ENCODE results near the gene XYLT1. TPM values are rescaled to one million over a fixed set of nuclear protein-coding genes. Genes with fewer than 3 reads are reported as not detected.

XYLT1 gene
- total RNA-seq, 1 donor from 2014 or later = 17.6 TPM

DNA sequence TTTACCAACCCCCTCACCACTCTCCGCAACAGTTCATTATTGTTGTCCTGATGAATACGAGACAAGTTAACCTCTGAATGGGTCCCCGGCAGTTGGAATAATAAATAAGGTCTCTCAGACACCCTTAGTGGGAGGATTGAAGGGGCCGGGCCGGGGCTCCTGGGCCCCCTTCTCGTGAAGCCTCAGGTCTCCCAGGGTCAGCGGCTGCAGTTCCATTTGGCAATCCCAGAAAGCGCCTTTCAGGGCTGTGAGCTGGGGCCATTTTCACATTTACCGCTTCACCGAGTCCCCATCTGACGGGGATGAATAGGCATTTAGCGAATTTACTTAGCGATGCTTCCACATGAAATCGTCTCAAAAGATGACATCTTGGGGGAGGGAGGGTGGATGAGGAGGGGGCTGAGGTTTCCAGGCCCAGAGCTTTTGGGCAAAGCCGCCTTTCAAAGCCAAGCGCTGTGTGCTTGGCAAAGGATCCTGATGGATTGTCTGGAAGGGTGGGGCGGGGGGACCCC, 309.8 kb downstream of the XYLT1 start:
- Mint-ChIP-seq H3K9me3 (ENCODE audit: low read depth) (no peaks in the 10 kb centered on the region), H3K4me3 (ENCODE audit: unreplicated experiment) (no peak overlapping the region), H3K4me1 (ENCODE audit: low read depth) (no peaks in the 10 kb centered on the region), H3K27ac (ENCODE audit: unreplicated experiment) (no peak overlapping the region), H3K27me3 (ENCODE audit: low read depth) (no peaks in the 10 kb centered on the region), H3K36me3 (ENCODE audit: low read depth) (no peaks in the 10 kb centered on the region)
- no peak for DNase-seq (ENCODE audit: low spot score)
- TF ChIP-seq, protein P1, sequence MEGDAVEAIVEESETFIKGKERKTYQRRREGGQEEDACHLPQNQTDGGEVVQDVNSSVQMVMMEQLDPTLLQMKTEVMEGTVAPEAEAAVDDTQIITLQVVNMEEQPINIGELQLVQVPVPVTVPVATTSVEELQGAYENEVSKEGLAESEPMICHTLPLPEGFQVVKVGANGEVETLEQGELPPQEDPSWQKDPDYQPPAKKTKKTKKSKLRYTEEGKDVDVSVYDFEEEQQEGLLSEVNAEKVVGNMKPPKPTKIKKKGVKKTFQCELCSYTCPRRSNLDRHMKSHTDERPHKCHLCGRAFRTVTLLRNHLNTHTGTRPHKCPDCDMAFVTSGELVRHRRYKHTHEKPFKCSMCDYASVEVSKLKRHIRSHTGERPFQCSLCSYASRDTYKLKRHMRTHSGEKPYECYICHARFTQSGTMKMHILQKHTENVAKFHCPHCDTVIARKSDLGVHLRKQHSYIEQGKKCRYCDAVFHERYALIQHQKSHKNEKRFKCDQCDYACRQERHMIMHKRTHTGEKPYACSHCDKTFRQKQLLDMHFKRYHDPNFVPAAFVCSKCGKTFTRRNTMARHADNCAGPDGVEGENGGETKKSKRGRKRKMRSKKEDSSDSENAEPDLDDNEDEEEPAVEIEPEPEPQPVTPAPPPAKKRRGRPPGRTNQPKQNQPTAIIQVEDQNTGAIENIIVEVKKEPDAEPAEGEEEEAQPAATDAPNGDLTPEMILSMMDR (IDR thresholded peaks at IDR 0.05) = no peak

DNA sequence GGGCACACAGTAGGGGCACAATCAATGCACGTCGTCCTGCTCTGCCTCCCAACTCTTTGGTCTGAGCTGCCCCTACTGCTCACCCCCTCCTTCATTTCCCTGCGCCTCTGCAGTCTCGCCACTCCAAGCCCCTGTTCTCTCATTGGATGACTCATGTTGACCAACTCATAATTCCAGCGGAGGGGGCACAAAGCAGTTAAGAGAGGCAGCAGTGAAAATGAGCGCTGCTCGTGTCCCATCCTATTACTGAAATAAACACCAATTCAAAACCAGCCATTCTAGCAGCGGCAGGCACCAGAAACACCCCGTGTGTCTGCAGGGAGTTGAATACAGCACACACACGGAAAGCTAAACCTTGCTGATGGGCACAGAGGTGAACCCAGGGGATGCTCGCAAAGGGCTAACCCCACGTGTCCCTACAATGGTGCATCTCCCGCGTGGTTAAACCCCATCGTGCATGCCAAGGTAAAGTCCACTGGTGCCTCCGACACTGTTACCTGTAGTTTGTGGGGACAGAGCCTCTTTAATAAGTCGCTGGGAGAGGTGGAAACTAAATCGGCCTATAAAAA, 310.4 kb downstream of the XYLT1 start:
- Mint-ChIP-seq H3K36me3 (ENCODE audit: low read depth) (no peaks in the 10 kb centered on the region), H3K9me3 (ENCODE audit: low read depth) (no peaks in the 10 kb centered on the region), H3K27ac (ENCODE audit: unreplicated experiment) (no peak overlapping the region), H3K4me3 (ENCODE audit: unreplicated experiment) (no peak overlapping the region), H3K27me3 (ENCODE audit: low read depth) (no peaks in the 10 kb centered on the region), H3K4me1 (ENCODE audit: low read depth) (no peaks in the 10 kb centered on the region)
- TF ChIP-seq, protein P1 (IDR thresholded peaks at IDR 0.05) = no peak
- DNase-seq (ENCODE audit: low spot score) = no peak

DNA sequence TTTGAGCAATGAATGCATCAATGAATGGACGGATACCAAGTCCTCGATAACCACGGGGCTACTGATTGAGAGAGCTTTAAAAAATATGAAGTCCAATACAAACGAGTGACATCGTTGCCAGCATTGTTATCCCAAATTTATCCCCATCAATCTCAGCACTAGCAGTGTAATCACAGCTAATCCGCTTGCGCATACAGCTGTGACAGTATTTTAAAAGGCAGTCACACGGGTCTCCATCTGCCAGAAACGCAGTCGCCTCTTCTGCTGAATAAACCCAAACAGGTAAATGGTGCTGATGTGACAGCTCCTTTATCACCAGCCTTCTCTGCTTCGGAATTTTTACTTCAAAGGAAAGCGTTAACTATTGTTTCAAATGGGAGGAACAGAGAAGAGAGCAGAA, 311.1 kb downstream of the XYLT1 start:
- DNase-seq (ENCODE audit: low spot score) = no peak
- H3K27ac Mint-ChIP-seq (ENCODE audit: unreplicated experiment) = no peak overlapping the region
- no peaks in the 10 kb centered on the region for H3K36me3 Mint-ChIP-seq (ENCODE audit: low read depth)
- H3K27me3 Mint-ChIP-seq (ENCODE audit: low read depth) = no peaks in the 10 kb centered on the region
- no peak overlapping the region for H3K4me3 Mint-ChIP-seq (ENCODE audit: unreplicated experiment)
- H3K4me1 Mint-ChIP-seq (ENCODE audit: low read depth) = no peaks in the 10 kb centered on the region
- no peaks in the 10 kb centered on the region for H3K9me3 Mint-ChIP-seq (ENCODE audit: low read depth)
- TF ChIP-seq, protein P1 (IDR thresholded peaks at IDR 0.05) = no peak

GRCh38 chr16:17155936-17156335, 314.8 kb downstream of the XYLT1 start:
- TF ChIP-seq, protein P1 (IDR thresholded peaks at IDR 0.05) = no peak
- Mint-ChIP-seq H3K4me1 (ENCODE audit: low read depth) (no peaks in the 10 kb centered on the region), H3K27ac (ENCODE audit: unreplicated experiment) (no peak overlapping the region), H3K27me3 (ENCODE audit: low read depth) (no peaks in the 10 kb centered on the region), H3K9me3 (ENCODE audit: low read depth) (no peaks in the 10 kb centered on the region), H3K4me3 (ENCODE audit: unreplicated experiment) (no peak overlapping the region), H3K36me3 (ENCODE audit: low read depth) (no peaks in the 10 kb centered on the region)
- no peak for DNase-seq (ENCODE audit: low spot score)

GRCh38 chr16:17155485-17155884, 315.3 kb downstream of the XYLT1 start:
- H3K4me3 Mint-ChIP-seq (ENCODE audit: unreplicated experiment) = no peak overlapping the region
- TF ChIP-seq, protein P1 (IDR thresholded peaks at IDR 0.05) = no peak
- no peaks in the 10 kb centered on the region for H3K36me3 Mint-ChIP-seq (ENCODE audit: low read depth)
- no peaks in the 10 kb centered on the region for H3K9me3 Mint-ChIP-seq (ENCODE audit: low read depth)
- no peak overlapping the region for H3K27ac Mint-ChIP-seq (ENCODE audit: unreplicated experiment)
- H3K4me1 Mint-ChIP-seq (ENCODE audit: low read depth) = no peaks in the 10 kb centered on the region
- no peaks in the 10 kb centered on the region for H3K27me3 Mint-ChIP-seq (ENCODE audit: low read depth)
- no peak for DNase-seq (ENCODE audit: low spot score)
